ENCODE results near the gene CPED1.
"Not testable (repeated sequence)": the region's sequence is repeated elsewhere in the genome, so short reads cannot be mapped to it uniquely, and the experiment has no call there.

Gene CPED1

GRCh38 chr7:121266307-121266894 is 277.9 kb downstream of the CPED1 start:
- DNase-seq: no peak

- DNase-seq: no peak
Measured at GRCh38 chr7:121267612-121268011, 279.1 kb downstream of the CPED1 start.

- DNase-seq: no peak
Measured at GRCh38 chr7:121269798-121270197, 281.3 kb downstream of the CPED1 start.

- DNase-seq: no peak
Measured at GRCh38 chr7:121271098-121271497, 282.6 kb downstream of the CPED1 start.

- no peak for DNase-seq
Measured at GRCh38 chr7:121271916-121272315, 283.4 kb downstream of the CPED1 start.

- DNase-seq: no peak
Measured at GRCh38 chr7:121272676-121273075, 284.2 kb downstream of the CPED1 start.

GRCh38 chr7:121273467-121274167 is 285.1 kb downstream of the CPED1 start:
- DNase-seq: no peak

GRCh38 chr7:121274467-121274866 is 286.0 kb downstream of the CPED1 start:
- DNase-seq: no peak

- peak; percentile 70 for DNase-seq
Measured at GRCh38 chr7:121275204-121275603, 286.7 kb downstream of the CPED1 start.

GRCh38 chr7:121276313-121276712 is 287.8 kb downstream of the CPED1 start:
- DNase-seq: no peak

- DNase-seq: no peak
Measured at GRCh38 chr7:121278120-121279021, 289.9 kb downstream of the CPED1 start.

GRCh38 chr7:121279060-121279620 is 290.6 kb downstream of the CPED1 start:
- no peak for DNase-seq

GRCh38 chr7:121279822-121280221 is 291.3 kb downstream of the CPED1 start:
- DNase-seq: no peak

GRCh38 chr7:121280656-121281055 is 292.1 kb downstream of the CPED1 start:
- no peak for DNase-seq

GRCh38 chr7:121282129-121282528 is 293.6 kb downstream of the CPED1 start:
- DNase-seq: no peak

- no peak for DNase-seq
Measured at GRCh38 chr7:121285066-121285667, 296.7 kb downstream of the CPED1 start.

GRCh38 chr7:121286186-121286585 is 297.7 kb downstream of the CPED1 start:
- DNase-seq: no peak

- DNase-seq: no peak
Measured at GRCh38 chr7:121286742-121287734, 298.5 kb downstream of the CPED1 start.

- DNase-seq: no peak
Measured at GRCh38 chr7:121288894-121289293, 300.4 kb downstream of the CPED1 start.

GRCh38 chr7:121289930-121290329 is 301.4 kb downstream of the CPED1 start:
- not testable (repeated sequence) for DNase-seq

GRCh38 chr7:121294448-121294992 is 306.0 kb downstream of the CPED1 start:
- DNase-seq: no peak

Measured in NCI-H146 (cell line).